ENCODE data around the gene GDF10. TPM values are rescaled to one million over a fixed set of nuclear protein-coding genes. Genes with fewer than 3 reads are reported as not detected.

GDF10 gene
- total RNA-seq, 2 experiments from 2014 or later: 0.16 to 0.22 TPM

- no peaks in the 10 kb centered on the region for H3K36me3 ChIP-seq (ENCODE audit: insufficient read depth, low read length)
- H3K27ac Mint-ChIP-seq: no peak overlapping the region
- H3K9me3 Mint-ChIP-seq: no peaks in the 10 kb centered on the region
- H3K4me3 Mint-ChIP-seq: peak overlapping the region; percentile 49
- H3K27me3 Mint-ChIP-seq: peaks cover 12% of the 10 kb centered on the region
- no peak for TF ChIP-seq CTCF (IDR thresholded peaks at IDR 0.05)
- no peaks in the 10 kb centered on the region for H3K36me3 Mint-ChIP-seq (ENCODE audit: low read depth)
- H3K4me1 ChIP-seq (ENCODE audit: insufficient read depth, low read length): peaks cover 24% of the 10 kb centered on the region
- H3K4me1 Mint-ChIP-seq (ENCODE audit: low read depth): peaks cover 23% of the 10 kb centered on the region
- ChIA-PET CTCF (no interaction called here), POLR2A (interaction anchor here (1.0 to 1.4 kb wide), 2 partner anchors 37 to 39 kb away, joined by 3 to 4 read pairs; no protein-coding TSS in a partner anchor)
- H3K27ac ChIP-seq (ENCODE audit: low read depth in 1 of 2, low read length in 2 of 2): no peak overlapping the region
- ATAC-seq (ENCODE audit: poor library complexity) (no peak), DNase-seq (no peak)
- intact Hi-C loops (cut with DNase I, micrococcal nuclease): no loop called here
- H3K27me3 ChIP-seq (ENCODE audit: control insufficient read depth in 1 of 2, insufficient read depth in 2 of 2, low read length in 2 of 2): peaks cover 4% of the 10 kb centered on the region in 2 experiments
- H3K9me3 ChIP-seq (ENCODE audit: control insufficient read depth in 1 of 2, insufficient read depth in 1 of 2, low read length in 2 of 2): no peaks in the 10 kb centered on the region
- H3K4me3 ChIP-seq (ENCODE audit: low read length): no peak overlapping the region
Observed at GRCh38 chr10:47297866-47298540, 2.0 kb upstream of the GDF10 start.

GRCh38 chr10:47298715-47299114, 1.3 kb upstream of the GDF10 start:
- no peaks in the 10 kb centered on the region for H3K36me3 Mint-ChIP-seq (ENCODE audit: low read depth)
- ATAC-seq (ENCODE audit: poor library complexity) (no peak), DNase-seq (no peak)
- intact Hi-C loops (cut with DNase I, micrococcal nuclease): no loop called here
- H3K4me3 Mint-ChIP-seq: peak overlapping the region; percentile 85
- H3K27me3 Mint-ChIP-seq: peaks cover 12% of the 10 kb centered on the region
- Histone ChIP-seq H3K36me3 (ENCODE audit: insufficient read depth, low read length) (no peaks in the 10 kb centered on the region), H3K27ac (ENCODE audit: low read depth in 1 of 2, low read length in 2 of 2) (no peak overlapping the region), H3K4me3 (ENCODE audit: low read length) (no peak overlapping the region), H3K4me1 (ENCODE audit: insufficient read depth, low read length) (peaks cover 24% of the 10 kb centered on the region), H3K9me3 (ENCODE audit: control insufficient read depth in 1 of 2, insufficient read depth in 1 of 2, low read length in 2 of 2) (no peaks in the 10 kb centered on the region), H3K27me3 (ENCODE audit: control insufficient read depth in 1 of 2, insufficient read depth in 2 of 2, low read length in 2 of 2) (peaks cover 4% of the 10 kb centered on the region in 2 experiments)
- peaks cover 28% of the 10 kb centered on the region for H3K4me1 Mint-ChIP-seq (ENCODE audit: low read depth)
- ChIA-PET POLR2A (no interaction called here), CTCF (no interaction called here)
- no peak overlapping the region for H3K27ac Mint-ChIP-seq
- no peaks in the 10 kb centered on the region for H3K9me3 Mint-ChIP-seq
- TF ChIP-seq CTCF (IDR thresholded peaks at IDR 0.05): no peak

- Mint-ChIP-seq H3K27ac (no peak overlapping the region), H3K9me3 (no peaks in the 10 kb centered on the region), H3K4me1 (ENCODE audit: low read depth) (peaks cover 37% of the 10 kb centered on the region), H3K27me3 (peaks cover 12% of the 10 kb centered on the region), H3K4me3 (peak overlapping the region; percentile 85), H3K36me3 (ENCODE audit: low read depth) (no peaks in the 10 kb centered on the region)
- H3K27me3 ChIP-seq (ENCODE audit: control insufficient read depth in 1 of 2, insufficient read depth in 2 of 2, low read length in 2 of 2): peaks cover 4% of the 10 kb centered on the region in 2 experiments
- DNase-seq: no peak
- peak overlapping the region; percentile 37 for H3K4me3 ChIP-seq (ENCODE audit: low read length)
- peaks cover 29% of the 10 kb centered on the region for H3K4me1 ChIP-seq (ENCODE audit: insufficient read depth, low read length)
- intact Hi-C loops (cut with DNase I, micrococcal nuclease): no loop called here
- no peak for TF ChIP-seq CTCF (IDR thresholded peaks at IDR 0.05)
- ChIA-PET CTCF (interaction anchor here (0.7 kb wide), 1 partner anchor 253 kb away, joined by 4 read pairs; no protein-coding TSS in a partner anchor), POLR2A (interaction anchor here (1.0 to 1.5 kb wide), 2 partner anchors 11 to 25 kb away, joined by 3 to 4 read pairs; no protein-coding TSS in a partner anchor)
- ATAC-seq (ENCODE audit: poor library complexity): peak; percentile 11
- no peak overlapping the region for H3K27ac ChIP-seq (ENCODE audit: low read depth in 1 of 2, low read length in 2 of 2)
- H3K9me3 ChIP-seq (ENCODE audit: control insufficient read depth in 1 of 2, insufficient read depth in 1 of 2, low read length in 2 of 2): no peaks in the 10 kb centered on the region
- no peaks in the 10 kb centered on the region for H3K36me3 ChIP-seq (ENCODE audit: insufficient read depth, low read length)
Observed at GRCh38 chr10:47300429-47300931, 483 bp downstream of the GDF10 start.
